Measurements from ENCODE around the gene PRSS1.
"Not testable (repeated sequence)": the region's sequence is repeated elsewhere in the genome, so short reads cannot be mapped to it uniquely, and the experiment has no call there.

The PRSS1 gene

GRCh38 chr7:142774826-142775225 is 25.6 kb downstream of the PRSS1 start:
- DNase-seq = no peak

DNA sequence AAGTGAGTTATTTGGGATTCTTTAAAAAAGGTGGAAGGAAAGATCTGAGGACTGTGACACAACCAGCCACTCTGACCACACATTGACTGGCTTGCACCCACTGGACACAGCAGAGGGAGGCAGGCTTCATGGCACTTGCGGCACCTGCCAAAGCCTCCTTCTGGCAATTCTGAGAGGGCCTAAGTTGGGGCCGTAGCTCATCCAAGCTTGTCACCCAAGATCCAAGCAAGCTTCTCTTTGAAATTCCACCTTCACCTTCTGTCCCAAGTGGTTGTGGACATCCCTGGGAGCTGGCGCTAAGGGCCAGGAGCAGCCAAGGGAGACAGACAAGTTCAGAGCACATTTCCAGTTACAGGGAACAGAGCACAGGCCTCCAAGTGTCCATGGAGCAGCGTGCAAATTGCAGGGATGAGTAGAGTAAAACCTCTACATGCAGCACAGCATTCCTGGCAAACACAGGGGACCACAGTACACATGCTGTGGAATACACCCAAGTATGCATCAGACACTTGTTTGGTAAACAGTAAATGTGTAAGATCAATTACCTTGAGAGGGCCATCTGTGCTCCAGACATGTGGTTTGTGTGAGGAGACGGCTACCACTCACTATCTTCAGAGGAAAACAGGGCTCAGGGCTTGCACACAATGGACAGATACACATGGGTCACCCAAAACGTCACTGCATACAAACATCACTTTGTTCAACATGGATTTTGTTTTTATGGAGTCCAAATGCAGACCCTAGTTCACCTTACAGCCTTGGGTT is 26.3 kb downstream of the PRSS1 start:
- not testable (repeated sequence) for DNase-seq

DNA sequence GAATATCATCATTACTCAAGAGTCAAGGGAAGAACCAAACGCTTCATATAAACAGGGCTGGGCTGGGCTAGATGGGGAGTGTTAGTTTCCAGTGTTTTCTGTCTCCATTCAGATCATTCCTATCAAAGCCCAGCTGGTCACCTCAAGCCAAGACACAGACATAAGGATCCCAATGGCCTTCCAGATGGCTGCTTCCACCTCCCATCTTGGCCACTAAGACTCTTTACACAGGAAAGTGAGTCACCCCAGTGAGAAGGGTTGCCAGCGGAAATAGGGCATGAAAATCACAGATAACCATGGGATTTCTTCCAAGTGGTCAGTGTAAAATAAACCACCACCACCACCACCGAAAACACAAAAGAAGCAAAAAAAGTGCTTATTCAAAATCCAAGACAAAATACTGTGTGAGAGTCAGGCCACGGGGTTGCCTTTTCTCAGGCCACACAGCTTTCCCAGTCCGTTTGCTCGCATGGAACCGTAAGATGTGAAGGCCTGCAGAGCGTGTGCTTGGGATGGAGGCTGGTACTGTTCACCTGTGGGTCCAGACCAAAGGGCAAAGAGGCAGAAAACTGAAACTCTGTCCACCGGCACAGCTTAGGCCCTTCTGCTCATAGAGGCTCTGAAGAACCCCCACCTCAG is 27.1 kb downstream of the PRSS1 start:
- DNase-seq = no peak

- not testable (repeated sequence) for DNase-seq
Observed at GRCh38 chr7:142776845-142777225, 27.6 kb downstream of the PRSS1 start.

GRCh38 chr7:142777318-142777717 is 28.0 kb downstream of the PRSS1 start:
- DNase-seq = no peak

- peak; percentile 82 for DNase-seq
Observed at GRCh38 chr7:142782922-142783900, 33.9 kb downstream of the PRSS1 start.

DNA sequence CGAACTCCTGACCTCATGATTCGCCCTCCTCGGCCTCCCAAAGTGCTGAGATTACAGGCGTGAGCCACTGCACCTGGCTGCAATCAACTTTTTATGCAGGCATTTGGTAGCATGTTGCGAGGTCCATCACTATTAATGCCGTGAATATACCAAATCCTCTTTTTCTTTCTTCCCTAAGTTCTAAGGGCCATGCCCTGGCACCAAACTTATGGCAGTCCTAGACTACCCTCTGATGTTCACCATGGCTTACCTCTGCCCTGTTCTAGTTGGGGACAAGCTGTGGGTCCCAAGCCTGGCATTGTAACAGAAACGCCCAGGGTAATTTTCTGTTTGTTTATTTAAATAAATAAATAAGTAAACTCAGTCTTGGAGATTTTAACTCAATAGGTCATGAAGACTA is 34.8 kb downstream of the PRSS1 start:
- DNase-seq = no peak

- no peak for DNase-seq
Observed at GRCh38 chr7:142784716-142785115, 35.4 kb downstream of the PRSS1 start.

DNA sequence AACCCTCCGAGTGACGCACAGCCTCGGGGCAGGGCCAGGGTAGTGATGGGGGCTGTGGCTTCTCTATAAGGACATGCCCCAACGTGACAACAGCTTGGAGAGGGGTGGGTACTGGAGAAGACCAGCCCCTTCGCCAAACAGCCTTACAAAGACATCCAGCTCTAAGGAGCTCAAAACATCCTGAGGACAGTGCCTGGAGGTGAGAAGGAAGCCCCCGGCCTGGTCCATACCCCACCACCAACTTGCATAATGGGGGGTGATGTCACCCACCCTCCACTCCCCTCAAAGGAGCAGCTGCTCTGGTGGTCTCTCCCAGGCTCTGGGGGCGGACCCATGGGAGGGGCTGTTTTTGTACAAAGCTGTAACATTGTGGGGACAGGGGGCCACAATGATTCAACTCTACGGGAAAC is 36.6 kb downstream of the PRSS1 start:
- peak; percentile 84 for DNase-seq

DNA sequence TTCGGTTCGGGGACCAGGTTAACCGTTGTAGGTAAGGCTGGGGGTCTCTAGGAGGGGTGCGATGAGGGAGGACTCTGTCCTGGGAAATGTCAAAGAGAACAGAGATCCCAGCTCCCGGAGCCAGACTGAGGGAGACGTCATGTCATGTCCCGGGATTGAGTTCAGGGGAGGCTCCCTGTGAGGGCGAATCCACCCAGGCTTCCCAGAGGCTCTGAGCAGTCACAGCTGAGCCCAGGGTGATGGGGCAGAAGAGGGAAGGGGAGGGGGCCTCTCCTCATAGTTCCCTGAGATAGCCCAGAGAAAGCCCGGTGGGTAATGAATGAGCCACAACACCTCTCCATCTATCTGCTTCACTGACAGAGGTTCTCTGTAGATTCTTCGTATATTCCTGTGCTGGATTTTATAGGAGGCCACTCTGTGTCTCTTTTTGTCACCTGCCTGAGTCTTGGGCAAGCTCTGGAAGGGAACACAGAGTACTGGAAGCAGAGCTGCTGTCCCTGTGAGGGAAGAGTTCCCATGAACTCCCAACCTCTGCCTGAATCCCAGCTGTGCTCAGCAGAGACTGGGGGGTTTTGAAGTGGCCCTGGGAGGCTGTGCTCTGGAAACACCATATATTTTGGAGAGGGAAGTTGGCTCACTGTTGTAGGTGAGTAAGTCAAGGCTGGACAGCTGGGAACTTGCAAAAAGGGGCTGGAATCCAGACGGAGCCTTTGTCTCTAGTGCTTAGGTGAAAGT is 37.9 kb downstream of the PRSS1 start:
- DNase-seq = no peak

DNA sequence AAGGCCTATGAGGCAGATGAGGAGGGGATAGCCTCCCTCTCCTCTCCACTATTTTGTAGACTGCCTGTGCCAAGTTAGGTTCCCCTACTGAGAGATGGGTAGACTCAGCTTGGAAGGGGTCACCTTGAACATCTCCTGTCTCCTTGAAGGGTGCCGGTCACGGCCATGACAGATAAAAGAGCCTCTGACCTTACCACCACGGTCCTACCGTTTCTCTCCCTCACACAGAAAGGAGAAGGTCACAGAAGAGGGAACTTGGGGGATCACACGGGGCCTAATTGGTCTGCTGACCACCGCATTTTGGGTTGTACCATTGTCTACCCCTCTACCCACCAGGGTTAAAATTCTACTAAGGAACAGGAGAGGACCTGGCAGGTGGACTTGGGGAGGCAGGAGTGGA is 38.5 kb downstream of the PRSS1 start:
- no peak for DNase-seq

- no peak for DNase-seq
Observed at GRCh38 chr7:142788303-142789289, 39.3 kb downstream of the PRSS1 start.

DNA sequence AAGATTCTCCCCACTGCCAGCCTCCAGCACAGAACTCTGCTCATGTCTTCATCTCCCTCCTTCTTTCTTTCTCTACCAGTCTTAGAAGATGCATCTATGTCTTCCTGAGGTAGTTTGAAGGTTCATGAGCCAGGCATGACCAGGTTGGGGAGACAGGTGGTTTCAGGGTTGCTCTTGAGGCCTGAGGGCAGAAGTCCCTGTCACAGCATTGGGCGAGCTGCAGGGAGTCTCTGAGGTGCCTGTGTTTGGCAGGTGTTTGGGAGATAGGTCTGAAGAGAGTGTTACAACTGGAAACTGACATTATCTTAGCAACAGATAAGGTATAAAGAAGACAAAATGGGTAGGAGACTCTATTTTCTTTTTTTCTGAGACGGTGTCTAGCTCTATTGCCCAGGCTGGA is 40.2 kb downstream of the PRSS1 start:
- no peak for DNase-seq

- DNase-seq = no peak
Observed at GRCh38 chr7:142790056-142790455, 40.8 kb downstream of the PRSS1 start.

DNA sequence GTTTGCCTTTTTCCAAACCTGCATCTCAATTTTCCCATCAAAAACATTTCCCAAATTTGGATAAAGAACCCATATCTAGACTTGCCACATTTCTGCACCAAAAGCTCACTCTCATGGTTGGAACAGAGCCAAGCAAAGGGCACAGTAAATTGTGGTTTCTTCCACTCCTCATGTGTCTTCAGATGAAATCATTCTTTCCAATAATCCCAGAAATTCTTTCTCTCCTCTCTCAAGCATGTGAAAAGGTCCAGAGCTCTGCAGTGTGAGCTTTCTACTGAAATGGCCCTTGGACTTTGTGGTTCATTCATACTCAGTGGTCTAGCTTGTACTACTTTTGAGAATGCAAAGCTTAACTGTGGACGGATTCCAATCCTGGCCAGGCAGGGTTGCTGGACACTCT is 41.3 kb downstream of the PRSS1 start:
- no peak for DNase-seq

DNA sequence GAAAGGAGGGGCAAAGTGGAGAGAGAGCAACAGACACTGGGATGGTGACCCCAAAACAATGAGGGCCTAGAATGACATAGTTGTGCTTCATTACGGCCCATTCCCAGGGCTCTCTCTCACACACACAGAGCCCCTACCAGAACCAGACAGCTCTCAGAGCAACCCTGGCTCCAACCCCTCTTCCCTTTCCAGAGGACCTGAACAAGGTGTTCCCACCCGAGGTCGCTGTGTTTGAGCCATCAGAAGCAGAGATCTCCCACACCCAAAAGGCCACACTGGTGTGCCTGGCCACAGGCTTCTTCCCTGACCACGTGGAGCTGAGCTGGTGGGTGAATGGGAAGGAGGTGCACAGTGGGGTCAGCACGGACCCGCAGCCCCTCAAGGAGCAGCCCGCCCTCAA is 42.2 kb downstream of the PRSS1 start:
- DNase-seq = no peak

GRCh38 chr7:142792129-142792528 is 42.9 kb downstream of the PRSS1 start:
- no peak for DNase-seq

DNA sequence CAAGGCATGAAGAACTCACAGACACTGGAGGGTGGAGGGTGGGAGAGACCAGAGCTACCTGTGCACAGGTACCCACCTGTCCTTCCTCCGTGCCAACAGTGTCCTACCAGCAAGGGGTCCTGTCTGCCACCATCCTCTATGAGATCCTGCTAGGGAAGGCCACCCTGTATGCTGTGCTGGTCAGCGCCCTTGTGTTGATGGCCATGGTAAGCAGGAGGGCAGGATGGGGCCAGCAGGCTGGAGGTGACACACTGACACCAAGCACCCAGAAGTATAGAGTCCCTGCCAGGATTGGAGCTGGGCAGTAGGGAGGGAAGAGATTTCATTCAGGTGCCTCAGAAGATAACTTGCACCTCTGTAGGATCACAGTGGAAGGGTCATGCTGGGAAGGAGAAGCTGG is 43.3 kb downstream of the PRSS1 start:
- no peak for DNase-seq

- DNase-seq = no peak
Observed at GRCh38 chr7:142793156-142793555, 43.9 kb downstream of the PRSS1 start.

- peak; percentile 74 for DNase-seq
Observed at GRCh38 chr7:142795339-142795863, 46.1 kb downstream of the PRSS1 start.

DNA sequence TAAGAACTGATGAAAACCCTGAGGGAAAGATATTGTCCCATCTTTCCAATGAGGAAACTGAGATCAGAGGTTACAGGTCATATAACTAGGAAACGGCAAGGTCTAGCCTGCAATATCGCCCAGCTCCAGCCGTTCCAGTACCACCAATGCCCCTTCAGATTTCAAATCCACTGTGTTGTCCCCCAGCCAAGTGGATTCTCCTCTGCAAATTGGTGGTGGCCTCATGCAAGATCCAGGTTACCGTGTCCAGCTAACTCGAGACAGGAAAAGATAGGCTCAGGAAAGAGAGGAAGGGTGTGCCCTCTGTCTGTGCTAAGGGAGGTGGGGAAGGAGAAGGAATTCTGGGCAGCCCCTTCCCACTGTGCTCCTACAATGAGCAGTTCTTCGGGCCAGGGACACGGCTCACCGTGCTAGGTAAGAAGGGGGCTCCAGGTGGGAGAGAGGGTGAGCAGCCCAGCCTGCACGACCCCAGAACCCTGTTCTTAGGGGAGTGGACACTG is 46.8 kb downstream of the PRSS1 start:
- DNase-seq = no peak
